Measurements from ENCODE around the gene GSTM4.

DNA sequence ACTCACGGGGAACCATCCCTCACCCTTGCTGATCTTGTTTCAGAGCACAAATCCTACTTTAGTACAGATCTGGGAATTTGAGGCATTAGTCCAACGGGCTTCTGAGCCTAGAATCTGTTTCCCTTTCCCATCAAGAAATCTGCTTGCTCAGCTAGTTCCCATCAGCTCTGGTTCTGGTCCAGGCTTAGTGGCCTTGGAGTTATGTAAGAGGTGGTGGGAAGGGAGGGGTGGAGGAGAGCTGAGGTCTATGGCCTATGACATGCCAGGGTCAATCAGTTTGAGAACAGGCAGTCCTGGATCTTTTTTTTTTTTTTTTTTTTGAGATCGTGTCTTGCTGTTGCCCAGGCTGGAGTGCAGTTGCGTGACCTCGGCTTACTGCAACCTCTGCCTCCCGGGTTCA is 35.9 kb downstream of the GSTM4 start:
- TF ChIP-seq, protein P1, sequence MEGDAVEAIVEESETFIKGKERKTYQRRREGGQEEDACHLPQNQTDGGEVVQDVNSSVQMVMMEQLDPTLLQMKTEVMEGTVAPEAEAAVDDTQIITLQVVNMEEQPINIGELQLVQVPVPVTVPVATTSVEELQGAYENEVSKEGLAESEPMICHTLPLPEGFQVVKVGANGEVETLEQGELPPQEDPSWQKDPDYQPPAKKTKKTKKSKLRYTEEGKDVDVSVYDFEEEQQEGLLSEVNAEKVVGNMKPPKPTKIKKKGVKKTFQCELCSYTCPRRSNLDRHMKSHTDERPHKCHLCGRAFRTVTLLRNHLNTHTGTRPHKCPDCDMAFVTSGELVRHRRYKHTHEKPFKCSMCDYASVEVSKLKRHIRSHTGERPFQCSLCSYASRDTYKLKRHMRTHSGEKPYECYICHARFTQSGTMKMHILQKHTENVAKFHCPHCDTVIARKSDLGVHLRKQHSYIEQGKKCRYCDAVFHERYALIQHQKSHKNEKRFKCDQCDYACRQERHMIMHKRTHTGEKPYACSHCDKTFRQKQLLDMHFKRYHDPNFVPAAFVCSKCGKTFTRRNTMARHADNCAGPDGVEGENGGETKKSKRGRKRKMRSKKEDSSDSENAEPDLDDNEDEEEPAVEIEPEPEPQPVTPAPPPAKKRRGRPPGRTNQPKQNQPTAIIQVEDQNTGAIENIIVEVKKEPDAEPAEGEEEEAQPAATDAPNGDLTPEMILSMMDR (IDR thresholded peaks at IDR 0.05): no peak
- no peak for TF ChIP-seq POLR2A (IDR thresholded peaks at IDR 0.05)
- TF ChIP-seq EP300 (IDR thresholded peaks at IDR 0.05): no peak
- TF ChIP-seq POLR2AphosphoS5 (IDR thresholded peaks at IDR 0.05): no peak
